ENCODE data around the gene DUOX1.
A peak's percentile ranks its signal among the peaks of the same experiment; 100 is the strongest.

Gene DUOX1

DNA sequence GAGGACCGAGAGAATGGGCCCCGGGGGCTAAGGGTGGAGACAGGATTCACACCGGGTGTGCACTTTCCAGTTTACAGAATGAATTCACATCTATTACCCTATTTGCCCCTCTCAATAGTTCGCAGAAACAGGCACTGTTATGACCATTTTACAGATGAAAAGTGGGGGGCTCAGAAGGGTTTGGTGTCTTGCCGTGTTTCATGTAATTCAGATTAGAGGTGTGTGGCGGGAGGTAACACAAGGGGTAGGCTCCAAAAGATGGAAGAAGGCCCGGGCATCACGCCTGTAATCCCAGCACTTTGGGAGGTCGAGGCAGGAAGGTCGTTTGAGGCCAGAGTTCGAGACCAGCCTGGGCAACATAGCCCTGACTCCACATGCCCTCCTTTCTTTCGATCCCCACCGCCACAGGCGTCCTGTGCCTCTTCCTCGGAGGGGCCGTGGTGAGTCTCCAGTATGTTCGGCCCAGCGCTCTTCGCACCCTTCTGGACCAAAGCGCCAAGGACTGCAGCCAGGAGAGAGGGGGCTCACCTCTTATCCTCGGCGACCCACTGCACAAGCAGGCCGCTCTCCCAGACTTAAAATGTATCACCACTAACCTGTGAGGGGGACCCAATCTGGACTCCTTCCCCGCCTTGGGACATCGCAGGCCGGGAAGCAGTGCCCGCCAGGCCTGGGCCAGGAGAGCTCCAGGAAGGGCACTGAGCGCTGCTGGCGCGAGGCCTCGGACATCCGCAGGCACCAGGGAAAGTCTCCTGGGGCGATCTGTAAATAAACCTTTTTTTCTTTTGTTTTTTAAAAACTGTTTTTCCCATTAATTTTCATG is 12.3 kb upstream of the DUOX1 start:
- Histone ChIP-seq H3K27ac (no peak overlapping the region), H3K4me3 (peak overlapping the region; percentile 36)
- DNase-seq (ENCODE audit: low spot score), result no peak
- TF ChIP-seq, protein P1, sequence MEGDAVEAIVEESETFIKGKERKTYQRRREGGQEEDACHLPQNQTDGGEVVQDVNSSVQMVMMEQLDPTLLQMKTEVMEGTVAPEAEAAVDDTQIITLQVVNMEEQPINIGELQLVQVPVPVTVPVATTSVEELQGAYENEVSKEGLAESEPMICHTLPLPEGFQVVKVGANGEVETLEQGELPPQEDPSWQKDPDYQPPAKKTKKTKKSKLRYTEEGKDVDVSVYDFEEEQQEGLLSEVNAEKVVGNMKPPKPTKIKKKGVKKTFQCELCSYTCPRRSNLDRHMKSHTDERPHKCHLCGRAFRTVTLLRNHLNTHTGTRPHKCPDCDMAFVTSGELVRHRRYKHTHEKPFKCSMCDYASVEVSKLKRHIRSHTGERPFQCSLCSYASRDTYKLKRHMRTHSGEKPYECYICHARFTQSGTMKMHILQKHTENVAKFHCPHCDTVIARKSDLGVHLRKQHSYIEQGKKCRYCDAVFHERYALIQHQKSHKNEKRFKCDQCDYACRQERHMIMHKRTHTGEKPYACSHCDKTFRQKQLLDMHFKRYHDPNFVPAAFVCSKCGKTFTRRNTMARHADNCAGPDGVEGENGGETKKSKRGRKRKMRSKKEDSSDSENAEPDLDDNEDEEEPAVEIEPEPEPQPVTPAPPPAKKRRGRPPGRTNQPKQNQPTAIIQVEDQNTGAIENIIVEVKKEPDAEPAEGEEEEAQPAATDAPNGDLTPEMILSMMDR (IDR thresholded peaks at IDR 0.05), result no peak

DNA sequence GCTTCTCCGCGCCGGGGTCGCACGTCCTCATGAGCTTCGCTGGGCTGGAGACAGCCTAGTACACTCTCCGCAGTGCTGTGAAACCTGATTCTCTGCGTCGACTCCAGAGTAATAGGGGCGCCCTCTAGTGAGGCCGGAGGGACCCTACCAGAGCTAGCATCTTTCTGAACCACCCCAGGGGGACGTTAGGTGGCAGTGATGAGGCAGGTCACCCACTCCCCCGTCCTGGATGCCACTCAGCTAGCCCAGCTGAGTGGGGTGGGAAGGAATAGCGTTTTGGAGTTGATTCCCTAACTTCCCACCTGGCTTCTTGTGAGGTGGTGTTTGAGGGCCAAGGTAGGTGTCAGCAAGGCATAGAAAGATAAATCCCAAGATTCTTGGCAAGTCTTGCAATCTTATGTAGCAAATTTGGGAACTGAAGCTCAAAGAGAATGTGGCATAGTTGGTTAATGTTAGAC is 11.6 kb upstream of the DUOX1 start:
- Histone ChIP-seq H3K27ac (no peak overlapping the region), H3K4me3 (peak overlapping the region; percentile 36)
- TF ChIP-seq, protein P1 (IDR thresholded peaks at IDR 0.05), result peak; percentile 98
- peak; percentile 86 for DNase-seq (ENCODE audit: low spot score)

DNA sequence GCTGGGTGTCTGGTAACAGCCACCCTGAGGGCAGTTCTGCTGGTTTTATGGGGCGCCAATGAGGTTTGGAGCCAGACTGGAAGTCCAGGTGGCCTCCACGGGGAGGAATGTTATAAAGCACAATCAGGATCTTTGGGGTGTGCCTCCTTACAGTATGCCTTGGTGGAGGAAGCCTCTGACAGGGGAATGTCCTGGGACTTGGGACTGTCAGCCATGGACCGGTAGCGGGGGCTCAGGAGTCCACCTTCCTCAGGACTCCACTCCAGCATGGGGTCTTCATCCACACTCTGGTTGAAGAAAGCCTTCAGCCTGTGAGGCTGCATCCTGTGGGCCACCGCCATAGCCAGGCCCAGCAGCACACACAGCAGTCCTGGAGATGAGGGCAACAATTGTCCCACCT is 10.8 kb upstream of the DUOX1 start:
- TF ChIP-seq, protein P1 (IDR thresholded peaks at IDR 0.05), result no peak
- Histone ChIP-seq H3K4me3 (no peak overlapping the region), H3K27ac (no peak overlapping the region)
- no peak for DNase-seq (ENCODE audit: low spot score)

DNA sequence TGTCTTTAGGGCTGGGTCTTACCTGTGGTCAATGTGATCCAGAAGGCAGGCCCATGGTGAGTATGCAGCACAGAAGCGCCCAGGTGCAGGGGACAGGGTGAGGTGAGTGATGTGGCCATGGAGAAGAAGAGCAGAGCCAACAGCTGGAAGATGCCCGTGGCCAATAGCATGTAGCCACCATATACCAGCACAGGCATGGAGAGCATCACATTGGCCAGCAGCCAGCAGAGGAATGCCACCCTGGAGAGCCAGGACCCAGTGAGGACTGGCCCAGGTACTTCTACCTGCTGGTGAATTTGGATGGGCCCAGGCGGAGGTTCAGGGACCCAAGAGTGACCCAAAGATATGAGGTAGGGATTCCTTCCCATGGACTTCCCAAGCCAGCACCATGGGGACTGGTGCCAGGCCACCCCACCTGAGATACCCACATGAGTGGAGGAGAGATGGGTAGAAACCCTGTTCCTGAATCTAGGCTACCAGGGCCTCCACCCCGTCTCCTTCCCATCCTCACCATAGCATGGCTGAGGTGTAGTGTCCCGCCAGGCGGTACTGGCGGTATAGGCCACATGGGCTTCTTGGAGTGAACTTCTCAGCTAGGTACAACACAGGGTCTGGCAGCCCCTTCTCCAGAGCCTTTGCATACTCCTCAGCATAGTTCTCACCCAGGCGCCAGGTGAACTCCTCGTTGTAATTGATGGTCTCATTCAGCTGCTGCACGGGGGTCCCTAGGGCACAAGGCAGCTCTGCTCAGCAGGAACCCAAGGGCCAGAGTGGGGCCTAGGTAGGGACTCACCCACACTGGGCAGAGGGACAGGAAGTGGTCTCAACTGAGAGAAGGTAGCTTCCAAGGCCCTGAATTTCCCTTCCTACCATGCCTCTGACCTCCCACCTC is 9.5 kb upstream of the DUOX1 start:
- DNase-seq (ENCODE audit: low spot score), result no peak
- TF ChIP-seq, protein P1 (IDR thresholded peaks at IDR 0.05), result no peak
- no peak overlapping the region for H3K4me3 ChIP-seq
- H3K27ac ChIP-seq, result no peak overlapping the region

DNA sequence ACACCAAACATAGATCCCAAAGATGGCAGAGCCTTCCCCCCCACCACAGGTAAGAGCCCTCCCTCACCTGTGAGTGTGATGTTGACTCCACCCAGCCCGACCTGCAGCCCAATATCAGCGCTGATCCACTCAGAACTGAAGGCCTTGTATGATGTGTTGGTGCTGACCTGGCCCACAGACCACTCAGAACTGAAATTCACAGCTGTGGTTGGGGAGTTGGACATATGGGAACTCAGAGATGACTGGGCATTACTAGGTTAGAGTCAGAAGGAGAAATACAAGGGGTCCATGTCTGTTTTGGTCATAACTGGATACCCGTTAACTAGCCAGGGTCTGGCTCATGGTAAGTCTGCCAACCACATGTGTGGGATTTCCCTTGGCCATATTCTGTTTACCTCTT is 8.8 kb upstream of the DUOX1 start:
- TF ChIP-seq, protein P1 (IDR thresholded peaks at IDR 0.05), result no peak
- DNase-seq (ENCODE audit: low spot score), result no peak
- H3K4me3 ChIP-seq, result no peak overlapping the region
- H3K27ac ChIP-seq, result no peak overlapping the region

DNA sequence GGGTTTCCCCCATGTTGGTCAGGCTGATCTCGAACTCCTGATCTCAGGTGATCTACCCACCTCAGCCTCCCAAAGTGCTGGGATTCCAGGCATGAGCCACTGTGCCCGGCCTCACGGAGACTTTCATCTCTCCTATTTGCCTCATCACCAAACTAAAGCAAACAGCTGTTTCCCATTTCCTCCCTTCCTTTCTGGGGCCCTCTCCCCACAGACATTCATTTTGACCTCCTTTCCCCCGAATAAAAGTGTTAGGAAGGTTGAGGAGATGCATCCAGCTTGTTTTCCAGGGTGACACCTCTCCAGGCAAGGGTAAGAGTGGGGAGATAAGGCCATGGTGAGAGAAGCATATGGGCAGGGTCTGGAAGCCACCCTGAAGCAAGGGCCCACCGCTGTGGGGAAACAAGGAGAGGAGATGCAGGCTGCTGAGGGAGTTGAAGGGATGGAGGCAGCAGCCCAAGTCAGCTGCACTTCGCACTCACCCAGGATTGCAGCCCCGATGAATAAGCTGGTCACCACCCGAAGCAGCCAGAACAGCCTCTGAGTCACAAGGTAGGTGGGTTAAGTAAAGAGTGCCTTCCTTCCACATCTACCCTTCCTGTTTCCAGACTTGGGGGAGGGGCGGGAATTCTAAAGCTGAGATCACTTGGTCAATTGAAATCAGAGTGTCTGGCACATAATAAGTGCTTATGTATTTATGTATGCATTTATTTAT is 7.9 kb upstream of the DUOX1 start:
- Histone ChIP-seq H3K4me3 (no peak overlapping the region), H3K27ac (no peak overlapping the region)
- TF ChIP-seq, protein P1 (IDR thresholded peaks at IDR 0.05), result no peak
- no peak for DNase-seq (ENCODE audit: low spot score)

All from coronary artery (tissue), 2 donors.